Anterior cingulate cortex (tissue), 58 donors: ENCODE data around the gene SV2C.
"Not testable (repeated sequence)": the region's sequence is repeated elsewhere in the genome, so short reads cannot be mapped to it uniquely, and the experiment has no call there.

ENCODE experiments used
- DNase-seq, 58 donors: peaks; one replicate each; lab custom pipeline; 2025; lab: John Stamatoyannopoulos, UW

The SV2C gene

DNA sequence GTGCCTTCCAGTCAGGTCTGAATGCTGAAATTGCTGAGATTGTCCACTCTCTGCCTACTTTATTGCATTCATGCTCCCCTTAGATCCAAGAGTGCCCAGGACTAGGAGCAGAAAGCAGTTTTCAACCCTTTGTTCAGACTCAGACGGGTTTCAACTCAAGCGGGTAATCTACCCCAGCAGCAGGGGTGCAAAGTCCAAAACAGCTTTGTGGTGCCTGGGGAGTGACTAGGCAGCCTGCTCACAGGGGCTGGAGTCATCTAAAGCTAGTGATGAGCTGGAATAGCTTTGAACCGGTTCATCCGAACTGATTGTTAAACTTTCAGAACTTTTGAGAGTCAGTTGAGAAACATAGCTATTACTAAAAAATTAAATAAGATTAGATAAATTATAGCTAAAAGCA is 248.9 kb downstream of the SV2C start:
- DNase-seq, result no peak

DNA sequence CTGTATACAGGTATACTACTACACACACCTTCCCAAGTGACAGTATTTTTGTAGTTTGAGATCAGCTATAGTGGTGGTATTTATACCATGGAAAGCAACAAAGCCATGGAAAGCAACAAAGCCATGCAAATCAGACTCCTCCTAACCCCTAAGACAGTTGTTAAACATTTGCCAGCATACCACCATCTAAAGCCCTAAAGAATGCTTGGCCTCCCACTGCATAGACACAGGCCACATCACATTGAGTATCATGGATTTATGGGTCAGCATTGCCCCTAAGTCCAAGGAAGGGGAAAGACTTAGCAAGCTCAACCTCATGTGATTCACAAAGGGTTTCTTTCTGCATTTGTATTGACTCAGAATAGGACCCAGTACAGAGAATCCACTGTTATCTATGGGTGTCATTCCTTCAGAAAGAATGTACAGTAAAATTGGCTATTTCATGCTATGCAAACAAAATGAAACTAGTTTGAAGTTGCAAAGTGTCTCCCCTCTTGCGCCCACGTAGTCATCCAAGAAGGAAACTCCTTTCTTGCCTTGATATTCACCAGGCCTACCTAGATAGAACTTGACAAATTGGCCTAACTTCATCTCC is 249.5 kb downstream of the SV2C start:
- DNase-seq, result no peak

DNA sequence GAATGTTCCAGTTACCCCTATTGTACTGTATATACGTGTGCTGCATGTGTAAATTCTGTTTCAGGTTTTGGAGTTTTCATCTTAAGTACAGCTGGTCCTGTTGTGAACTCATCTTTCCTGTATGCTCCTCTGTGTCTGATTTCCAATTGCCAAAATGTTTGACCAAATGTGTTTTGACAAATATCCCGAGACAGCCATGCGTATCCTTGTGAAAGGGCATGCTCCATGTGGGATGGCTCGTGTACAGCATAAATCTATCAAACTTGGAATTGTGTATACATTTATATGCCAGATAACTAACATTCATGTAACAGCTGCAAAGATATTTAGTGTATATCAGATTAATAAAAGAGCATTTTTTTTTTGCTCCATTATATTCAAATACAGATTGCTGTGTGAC is 250.4 kb downstream of the SV2C start:
- no peak for DNase-seq

DNA sequence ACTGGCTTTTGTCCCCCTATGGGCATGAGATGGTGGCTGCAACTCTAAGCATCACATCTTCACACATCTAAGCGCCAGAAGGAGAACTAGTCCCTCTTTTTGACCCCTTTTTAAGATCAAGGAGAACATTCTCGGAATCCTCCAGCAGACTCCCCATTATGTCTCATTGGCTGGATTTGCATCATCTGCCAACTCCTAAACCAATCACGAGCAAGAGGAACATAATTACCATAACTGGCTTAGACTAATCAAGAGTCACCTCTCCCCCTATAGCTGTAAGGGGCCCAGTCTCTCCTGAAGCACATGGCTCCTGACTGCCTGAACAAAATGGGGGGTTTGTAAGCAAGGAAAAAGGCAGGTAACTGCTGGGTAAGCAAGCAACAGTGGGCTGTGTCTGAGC is 251.4 kb downstream of the SV2C start:
- no peak for DNase-seq

DNA sequence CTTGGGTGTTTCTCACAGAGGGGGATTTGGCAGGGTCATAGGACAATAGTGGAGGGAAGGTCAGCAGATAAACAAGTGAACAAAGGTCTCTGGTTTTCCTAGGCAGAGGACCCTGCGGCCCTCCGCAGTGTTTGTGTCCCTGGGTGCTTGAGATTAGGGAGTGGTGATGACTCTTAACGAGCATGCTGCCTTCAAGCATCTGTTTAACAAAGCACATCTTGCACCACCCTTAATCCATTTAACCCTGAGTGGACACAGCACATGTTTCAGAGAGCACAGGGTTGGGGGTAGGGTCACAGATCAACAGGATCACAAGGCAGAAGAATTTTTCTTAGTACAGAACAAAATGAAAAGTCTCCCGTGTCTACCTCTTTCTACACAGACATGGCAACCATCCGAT is 252.3 kb downstream of the SV2C start:
- DNase-seq, result not testable (repeated sequence)

DNA sequence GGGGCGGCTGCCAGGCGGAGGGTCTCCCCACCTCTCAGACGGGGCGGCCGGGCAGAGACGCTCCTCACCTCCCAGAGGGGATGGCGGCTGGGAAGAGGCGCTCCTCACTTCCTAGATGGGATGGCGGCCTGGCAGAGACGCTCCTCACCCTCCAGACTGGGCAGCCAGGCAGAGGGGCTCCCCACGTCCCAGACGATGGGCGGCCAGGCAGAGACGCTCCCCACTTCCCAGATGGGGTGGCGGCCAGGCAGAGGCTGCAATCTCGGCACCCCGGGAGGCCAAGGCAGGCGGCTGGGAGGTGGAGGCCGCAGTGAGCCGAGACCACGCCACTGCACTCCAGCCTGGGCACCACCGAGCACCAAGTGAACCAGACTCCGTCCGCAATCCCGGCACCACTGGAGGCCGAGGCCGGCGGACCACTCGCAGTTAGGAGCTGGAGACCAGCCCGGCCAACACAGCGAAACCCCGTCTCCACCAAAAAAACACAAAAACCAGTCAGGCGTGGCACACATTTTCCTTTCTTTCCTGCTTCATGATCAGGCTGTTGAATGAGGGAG is 253.1 kb downstream of the SV2C start:
- not testable (repeated sequence) for DNase-seq

DNA sequence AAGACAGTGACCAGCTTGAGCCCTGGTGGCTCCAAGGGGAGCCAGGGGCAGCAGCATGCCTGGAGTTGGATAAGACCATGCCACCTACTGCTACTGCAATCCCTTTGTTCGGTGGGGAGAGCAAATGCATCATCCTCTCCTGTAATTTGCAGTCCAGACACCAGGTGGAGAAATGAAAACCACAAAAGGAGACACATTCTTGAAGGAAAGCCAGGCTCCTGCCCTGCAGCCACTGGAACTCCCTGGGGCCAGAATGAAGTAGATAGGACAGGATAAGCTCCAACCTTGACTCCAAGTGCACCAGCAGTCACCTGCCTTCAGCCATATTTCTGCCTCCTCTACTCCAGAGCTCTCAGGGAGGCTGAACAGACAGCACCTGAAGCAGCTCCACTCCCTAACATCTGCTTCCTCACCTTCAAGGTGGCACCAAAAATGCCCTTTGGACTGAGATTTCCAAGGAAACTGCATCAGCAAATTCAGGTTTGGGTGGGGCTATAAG is 254.8 kb downstream of the SV2C start:
- no peak for DNase-seq

DNA sequence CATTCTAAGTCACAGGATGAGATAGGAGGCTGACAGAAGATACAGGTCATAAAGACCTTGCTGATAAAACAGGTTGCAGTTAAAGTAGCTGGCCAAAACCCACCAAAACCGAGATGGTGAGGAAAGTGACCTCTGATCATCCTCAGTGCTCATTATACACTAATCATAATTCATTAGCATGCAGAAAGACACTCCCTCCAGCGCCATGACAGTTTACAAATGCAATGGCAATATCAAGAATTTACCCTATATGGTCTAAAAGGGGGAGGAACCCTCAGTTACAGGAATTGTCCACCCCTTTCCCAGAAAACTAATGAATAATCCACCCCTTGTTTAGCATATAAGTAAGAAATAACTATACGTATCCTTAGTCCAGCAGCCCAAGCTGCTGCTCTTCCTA is 256.7 kb downstream of the SV2C start:
- DNase-seq, result no peak

DNA sequence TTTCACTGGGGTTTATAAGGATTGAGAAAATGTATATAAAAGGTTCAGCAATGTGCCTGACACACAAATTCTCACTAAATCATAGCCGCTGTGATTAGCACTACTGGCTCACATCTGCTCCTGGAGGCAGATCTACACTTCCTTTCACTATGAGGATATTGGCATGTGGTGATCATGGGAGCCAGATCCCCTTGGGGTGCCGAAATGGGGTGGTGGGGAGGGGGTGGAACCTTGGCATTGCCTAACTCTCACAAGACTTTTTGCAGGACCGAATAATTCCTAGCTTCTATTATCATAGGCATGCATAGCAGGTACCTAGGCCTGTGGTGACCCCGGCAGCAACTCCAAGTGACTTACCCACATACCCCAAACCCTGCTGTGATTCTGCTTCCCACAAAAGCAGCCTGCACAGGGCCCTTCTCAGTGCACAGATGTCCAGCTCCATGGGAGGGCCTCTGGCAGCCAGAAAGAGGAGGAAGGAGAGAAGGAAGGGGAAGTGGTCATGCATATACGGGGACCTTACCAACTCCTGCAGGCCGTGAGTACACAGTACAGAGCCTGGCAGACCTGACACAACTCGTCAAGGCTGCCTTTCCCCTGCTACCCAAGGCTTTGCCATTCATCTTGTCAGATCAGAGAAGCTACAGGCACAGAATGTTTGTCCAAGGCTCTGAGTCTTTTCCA is 258.6 kb downstream of the SV2C start:
- no peak for DNase-seq

DNA sequence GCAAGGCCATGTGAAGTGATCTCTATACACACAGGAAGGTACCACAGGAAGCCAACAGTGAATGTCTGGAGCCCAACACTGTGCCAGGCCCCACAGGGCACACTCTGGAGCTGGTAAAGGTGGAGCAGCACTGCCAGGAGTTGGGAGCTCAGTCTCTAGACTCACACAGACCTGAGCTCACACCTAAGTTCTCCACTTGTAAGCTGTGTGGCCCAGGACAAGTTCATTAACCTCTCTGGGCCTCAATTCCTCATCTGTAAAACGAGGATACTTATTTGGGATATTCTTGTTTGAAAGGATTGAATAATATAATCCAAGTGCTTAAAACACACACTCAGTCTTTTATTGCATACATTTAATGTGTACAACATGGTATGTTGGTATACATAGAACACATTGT is 259.3 kb downstream of the SV2C start:
- DNase-seq, result no peak

DNA sequence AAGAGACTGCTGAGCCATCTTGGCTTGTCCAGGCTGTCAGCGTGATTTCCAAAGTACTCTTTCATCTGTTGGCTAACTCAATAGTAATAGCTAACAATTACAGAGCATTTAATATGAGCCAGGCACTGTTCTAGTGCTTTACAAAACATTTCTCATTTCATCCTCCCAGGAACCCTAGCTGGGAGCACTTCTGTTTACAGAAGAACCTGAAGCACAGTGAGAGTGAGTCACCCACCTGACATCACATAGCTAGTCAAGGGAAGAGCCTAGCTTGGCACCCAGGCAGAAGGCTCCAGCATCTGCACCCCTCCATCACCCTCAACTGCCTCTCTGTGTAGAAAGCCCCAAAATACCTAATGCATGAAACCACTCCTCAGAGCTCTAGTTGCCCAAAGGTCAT is 262.4 kb downstream of the SV2C start:
- no peak for DNase-seq

DNA sequence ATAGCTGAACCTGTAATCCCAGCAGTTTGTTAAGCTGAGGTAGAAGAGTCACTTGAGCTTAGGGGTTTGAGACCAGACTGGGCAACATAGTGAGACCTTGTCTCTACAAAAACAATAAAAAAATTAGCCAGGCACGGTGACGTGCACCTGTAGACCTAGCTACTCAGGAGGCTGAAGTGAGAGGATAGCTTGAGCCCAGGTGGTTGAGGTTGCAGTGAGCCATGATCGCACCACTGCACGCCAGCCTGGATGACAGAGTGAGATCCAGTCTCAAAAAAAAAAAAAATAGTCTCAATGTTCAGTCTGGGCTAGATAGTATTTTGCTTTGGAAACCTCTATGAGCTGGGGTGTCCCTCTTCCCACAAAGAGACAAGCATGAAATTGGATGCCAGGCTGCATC is 268.0 kb downstream of the SV2C start:
- no peak for DNase-seq

DNA sequence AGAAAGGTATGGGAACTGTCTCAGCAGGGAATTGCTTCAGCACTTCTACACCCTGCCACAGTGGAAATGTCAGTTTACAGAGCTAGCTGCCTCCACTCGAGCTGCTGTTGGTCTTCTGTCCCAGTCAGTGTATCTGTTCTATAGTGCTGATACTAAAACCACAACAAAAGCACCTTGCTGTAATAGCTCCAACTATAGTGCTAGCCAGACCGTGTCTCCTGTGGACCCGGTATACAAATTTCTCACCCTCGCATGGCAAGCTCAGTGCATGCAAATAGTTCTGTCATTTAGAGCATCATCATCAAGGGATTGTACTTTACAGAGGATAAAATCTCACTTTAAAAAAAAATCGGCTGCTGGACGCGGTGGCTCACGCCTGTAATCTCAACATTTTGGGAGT is 268.4 kb downstream of the SV2C start:
- no peak for DNase-seq

DNA sequence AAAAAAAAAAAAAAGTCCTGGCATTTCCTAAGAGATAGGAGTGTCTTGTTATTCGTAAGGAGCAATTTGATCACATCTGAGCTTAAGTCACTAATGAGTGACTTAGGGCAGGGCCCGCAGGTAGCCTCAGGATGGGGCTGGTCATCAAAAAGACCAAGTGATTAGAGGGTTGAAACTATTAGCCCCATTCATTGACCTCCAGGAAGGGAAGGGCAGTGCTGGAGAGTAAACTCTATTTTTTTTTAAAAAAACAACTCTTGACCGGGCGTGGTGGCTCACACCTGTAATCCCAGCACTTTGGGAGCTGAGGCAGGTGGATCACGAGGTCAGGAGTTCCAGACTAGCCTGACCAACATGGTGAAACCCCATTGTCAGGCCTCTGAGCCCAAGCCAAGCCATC is 273.7 kb downstream of the SV2C start:
- DNase-seq, result no peak

DNA sequence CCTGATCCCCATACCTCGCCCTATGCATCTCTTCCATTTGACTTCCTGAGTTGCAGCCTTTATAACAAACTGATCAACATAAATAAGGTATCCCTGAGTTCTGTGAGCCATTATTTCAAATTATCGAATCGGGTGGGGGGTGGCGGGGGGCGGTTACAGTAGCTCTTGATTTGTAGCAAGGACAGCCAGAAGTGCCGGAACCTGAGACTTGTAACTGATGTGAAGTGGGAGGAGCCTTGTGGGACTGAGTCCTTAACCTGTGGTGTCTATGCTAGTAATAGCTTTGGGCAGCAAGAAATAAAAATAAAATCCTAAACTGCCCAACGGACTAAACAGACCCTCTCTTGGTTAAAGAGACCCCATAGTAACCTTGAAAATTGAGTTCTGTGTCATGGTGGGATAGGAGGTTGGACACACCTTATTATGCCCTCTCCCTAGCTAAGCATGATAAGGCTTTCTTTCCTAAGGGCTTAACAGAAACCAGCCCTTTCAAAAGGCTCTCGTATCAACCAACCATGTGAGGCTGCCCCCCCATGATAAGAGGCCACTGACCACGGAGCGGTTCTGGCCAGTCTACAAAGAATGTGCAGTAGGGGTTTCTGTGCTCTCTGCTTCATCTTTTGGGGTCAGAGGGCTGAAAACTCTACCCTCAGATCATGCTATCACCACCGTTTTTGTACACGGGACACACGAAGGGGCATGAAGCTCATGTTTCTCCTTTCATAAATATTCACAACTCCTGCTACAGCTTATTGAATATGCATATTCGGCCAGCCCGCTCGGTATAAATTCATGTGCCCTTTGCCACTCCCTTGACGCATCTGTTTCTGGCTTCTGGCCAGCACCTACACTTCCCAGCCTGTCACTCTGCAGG is 280.4 kb downstream of the SV2C start:
- no peak for DNase-seq

DNA sequence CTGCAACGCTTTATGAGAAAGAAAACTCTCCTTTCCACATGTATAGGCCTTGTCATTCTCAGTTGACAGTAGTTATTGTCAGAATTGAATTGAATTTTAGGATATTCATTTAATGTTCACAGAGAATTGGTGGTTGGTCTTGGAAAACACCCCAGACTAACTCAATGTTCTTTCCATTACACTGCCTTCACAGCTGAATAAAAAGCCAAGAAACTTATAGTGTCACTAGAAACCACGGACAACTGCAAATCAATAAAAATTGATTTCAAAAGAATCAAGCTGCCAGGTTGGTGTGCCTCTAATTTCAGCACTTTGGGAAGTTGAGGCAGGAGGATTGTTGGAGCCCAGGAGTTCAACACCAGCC is 281.0 kb downstream of the SV2C start:
- no peak for DNase-seq

DNA sequence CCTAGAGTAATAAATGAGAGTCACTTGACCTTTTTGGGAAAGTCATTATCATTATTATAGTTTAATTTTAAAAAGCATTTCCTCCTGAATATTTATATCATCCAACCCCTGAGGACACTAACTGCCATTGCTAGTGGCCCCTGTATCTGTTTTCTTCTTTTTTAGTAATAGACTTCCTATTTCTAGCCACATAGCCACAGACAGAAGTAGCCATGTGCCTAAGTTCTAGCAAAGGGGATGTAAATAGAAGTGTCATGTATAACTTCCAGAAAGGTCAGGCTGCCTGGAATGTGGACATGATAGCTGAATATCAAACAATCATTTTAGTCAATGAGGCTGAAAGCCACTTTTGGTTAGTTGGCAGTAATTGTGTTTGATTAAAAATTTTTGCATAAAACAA is 282.4 kb downstream of the SV2C start:
- no peak for DNase-seq

DNA sequence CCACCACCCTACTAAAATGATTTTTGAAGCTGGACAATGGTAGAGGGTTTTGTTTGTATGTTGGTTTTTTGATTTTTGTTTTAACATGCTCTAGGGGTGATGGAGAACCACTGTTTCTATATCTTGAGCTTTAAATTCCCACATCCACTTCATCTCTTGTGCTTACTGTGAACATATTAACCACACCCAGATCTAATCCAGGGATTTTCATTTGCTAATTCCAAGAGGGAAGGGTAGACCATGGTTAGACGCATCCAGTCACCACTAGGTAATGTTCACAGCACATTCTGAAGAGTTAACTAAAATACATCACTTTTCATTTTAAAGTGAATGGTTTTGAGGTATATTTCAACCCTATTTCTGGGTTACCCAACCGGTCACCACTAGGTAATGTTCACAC is 283.4 kb downstream of the SV2C start:
- no peak for DNase-seq

DNA sequence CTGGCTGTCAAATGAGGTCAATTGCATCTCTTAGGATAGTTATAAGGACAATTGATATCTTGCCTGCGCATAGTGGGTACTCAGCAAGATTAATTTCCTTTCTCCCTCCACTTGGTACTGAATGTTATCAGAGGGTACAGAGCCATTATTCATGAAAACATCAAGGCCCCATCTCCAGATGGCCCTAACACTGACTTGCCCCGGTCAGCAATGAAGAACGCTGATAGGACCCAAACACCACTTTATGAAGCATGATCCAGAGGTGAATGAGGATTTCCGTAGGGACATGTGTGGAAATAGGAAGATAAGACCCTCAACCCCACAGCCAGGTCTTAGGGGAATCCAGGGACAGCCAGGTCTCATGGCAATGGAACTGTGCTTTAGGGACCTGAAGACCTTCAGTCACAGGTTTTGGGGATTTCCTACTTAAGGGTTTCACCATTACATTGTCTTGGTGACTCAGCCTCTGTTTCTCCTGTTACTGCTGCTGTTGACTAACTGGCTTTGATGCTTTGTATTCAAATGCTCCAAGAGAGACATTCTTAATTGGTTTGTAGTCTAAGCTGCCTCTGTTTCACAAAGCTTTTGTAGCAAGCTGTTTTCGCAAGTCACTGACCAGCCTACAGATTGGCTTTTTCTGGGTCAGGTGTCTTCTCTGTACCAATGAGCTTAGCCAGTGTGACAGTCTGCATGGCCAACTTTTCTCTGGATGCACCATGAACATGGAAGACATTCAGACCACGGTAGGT is 284.6 kb downstream of the SV2C start:
- DNase-seq, result no peak

DNA sequence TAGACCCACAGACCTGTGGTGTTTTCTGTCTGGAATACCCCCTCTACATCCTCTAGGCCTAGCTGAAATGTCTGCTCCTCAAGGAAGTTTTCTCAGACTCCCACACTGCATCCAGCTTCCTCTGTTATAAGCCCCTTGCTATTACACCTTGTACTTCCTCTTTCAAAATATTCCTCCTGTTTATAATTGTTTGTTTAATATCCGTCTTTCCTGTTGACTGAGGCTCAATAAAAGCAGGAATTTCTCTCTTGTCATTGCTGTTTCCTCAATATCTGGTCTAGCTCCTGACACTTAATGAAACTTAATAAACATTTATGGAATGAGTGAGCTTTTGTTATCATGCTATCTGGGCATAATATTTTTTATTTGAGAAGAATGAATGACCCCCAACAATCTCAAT is 285.8 kb downstream of the SV2C start:
- DNase-seq, result no peak

DNA sequence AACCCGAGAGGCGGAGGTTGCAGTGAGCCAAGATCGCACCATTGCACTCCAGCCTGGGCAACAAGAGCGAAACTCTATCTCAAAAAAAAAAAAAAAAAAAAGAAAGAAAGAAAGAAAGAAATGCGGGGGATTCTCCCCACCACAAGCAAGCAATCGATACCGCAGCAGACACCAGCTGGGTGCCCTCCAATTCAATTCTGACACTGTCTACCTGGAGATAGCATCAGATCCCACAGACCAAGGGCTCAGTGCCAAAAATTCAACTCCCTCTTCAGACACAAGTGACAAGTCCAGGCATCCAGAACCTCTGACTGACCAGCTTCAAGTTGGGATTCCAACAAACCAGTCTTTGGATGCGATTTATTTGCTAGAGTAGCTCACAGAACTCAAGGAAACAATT is 286.5 kb downstream of the SV2C start:
- not testable (repeated sequence) for DNase-seq
